Karpas-422 (cell line): ENCODE results near the gene SIX3. TPM values are rescaled to one million over a fixed set of nuclear protein-coding genes. Genes with fewer than 3 reads are reported as not detected.

Experiments
- DNase-seq: peaks from one replicate; pipeline ENCODE4 v3.0.0-alpha.2; 2015
- H2AFZ ChIP-seq: fragments of 200-600 bp; sonication (generic); 2 replicates; pipeline ENCODE4 v1.6.1; 2014; ENCODE audit warnings: antibody characterized with exemption, low read length, mixed read lengths
- H3K27ac ChIP-seq: fragments of 200-600 bp; sonication (generic); 2 replicates; pipeline ENCODE4 v1.5.1; 2014; ENCODE audit warnings: mild to moderate bottlenecking, low read length, moderate library complexity
- H3K27me3 ChIP-seq: fragments of 200-600 bp; sonication (generic); 2 replicates; pipeline ENCODE4 v1.6.1; 2014; ENCODE audit warnings: low read length, mixed read lengths
- H3K36me3 ChIP-seq: fragments of 200-600 bp; sonication (generic); 2 replicates; pipeline ENCODE4 v1.6.1; 2014; ENCODE audit warnings: low read length, mixed read lengths; ENCODE audit not compliant: insufficient read depth
- H3K4me1 ChIP-seq: fragments of 200-600 bp; sonication (generic); 2 replicates; pipeline ENCODE4 v1.6.1; 2014; ENCODE audit warnings: mild to moderate bottlenecking, low read length, mixed read lengths
- H3K4me2 ChIP-seq: fragments of 200-600 bp; sonication (generic); 2 replicates; pipeline ENCODE4 v1.6.1; 2014; ENCODE audit warnings: low read length, low read depth, mild to moderate bottlenecking; ENCODE audit not compliant: poor library complexity, severe bottlenecking
- H3K4me3 ChIP-seq: fragments of 200-600 bp; sonication (generic); 2 replicates; pipeline ENCODE4 v1.5.1; 2014; ENCODE audit warnings: mild to moderate bottlenecking, antibody characterized with exemption, low read length, mixed read lengths
- H3K79me2 ChIP-seq: fragments of 200-600 bp; sonication (generic); 2 replicates; pipeline ENCODE4 v1.6.1; 2014; ENCODE audit warnings: mild to moderate bottlenecking, low read length, mixed read lengths
- H3K9ac ChIP-seq: fragments of 200-600 bp; sonication (generic); 2 replicates; pipeline ENCODE4 v1.6.0; 2014; ENCODE audit warnings: low read length
- H3K9me2 ChIP-seq: fragments of 200-600 bp; sonication (generic), shearing (Covaris generic); replicated peaks from 2 replicates; pipeline ENCODE4 v1.6.0; 2014; ENCODE audit warnings: mild to moderate bottlenecking, low read length, moderate library complexity; ENCODE audit not compliant: insufficient read depth
- H3K9me3 ChIP-seq: fragments of 300-700, 200-600 bp; sonication (generic); 2 replicates; pipeline ENCODE4 v1.6.1; 2014; ENCODE audit warnings: low read length, mixed read lengths
- H4K20me1 ChIP-seq: fragments of 200-600 bp; sonication (generic); 2 replicates; pipeline ENCODE4 v1.6.1; 2014; ENCODE audit warnings: mild to moderate bottlenecking, antibody characterized with exemption, low read length, low read depth; ENCODE audit not compliant: insufficient read depth
- total RNA-seq: library from RNA; depleted of rRNA; stranded (reverse); fragments of >200 nt; shearing (Covaris generic); gene quantifications from 2 replicates; pipeline ENCODE4 v1.2.3, GENCODE V29; 2014; ENCODE audit warnings: low replicate concordance

The SIX3 gene
- total RNA-seq, 1 experiment from 2014 or later = not detected

DNA sequence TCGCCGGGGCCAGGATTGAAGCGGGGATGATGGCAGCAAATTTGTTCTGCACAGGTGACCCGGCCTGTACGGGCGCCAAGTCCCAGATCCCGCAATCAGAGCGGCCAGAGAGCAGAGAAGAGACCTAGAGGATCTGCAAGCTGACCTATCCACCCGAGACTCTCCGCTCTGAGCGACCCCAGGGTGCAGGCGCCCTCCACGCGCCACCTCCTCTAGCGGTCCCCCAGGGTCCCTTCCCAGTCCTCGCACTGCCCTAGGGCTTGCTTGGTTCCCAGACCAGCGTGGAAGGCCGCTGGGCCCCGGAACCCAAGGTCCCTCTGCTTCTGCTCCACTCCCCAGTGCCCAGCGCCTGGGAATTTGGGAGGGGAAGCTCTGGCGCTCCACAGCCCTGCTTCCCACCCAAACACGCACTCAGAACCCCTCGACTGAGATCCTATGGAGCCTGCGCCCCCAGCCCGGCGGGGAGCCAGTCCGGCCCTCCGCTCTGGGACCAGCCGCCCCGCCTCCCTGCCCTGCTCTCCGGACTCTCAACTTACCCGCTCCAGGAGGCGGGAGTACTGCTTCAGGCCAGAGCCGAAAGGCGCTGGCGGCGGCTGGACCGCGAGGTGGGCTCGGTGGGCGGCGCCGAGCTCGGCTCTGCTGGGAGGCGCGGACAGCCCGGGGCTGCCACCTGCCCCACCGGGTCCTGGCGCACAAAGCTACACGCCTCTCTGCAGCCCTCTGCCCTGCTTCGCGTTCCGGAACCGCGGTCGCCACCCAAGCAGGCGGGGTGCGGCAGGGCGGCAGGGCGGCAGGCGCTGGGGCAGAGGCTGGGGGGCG lies 3.0 kb upstream of the SIX3 start:
- Histone ChIP-seq H3K36me3 (no peaks in the 10 kb centered on the region), H3K4me1 (no peaks in the 10 kb centered on the region), H4K20me1 (no peaks in the 10 kb centered on the region), H3K9ac (no peak overlapping the region), H3K4me2 (no peak overlapping the region), H3K9me2 (no peaks in the 10 kb centered on the region), H3K4me3 (no peak overlapping the region), H3K9me3 (no peaks in the 10 kb centered on the region), H3K27me3 (no peaks in the 10 kb centered on the region), H3K27ac (no peak overlapping the region), H2AFZ (no peak overlapping the region), H3K79me2 (no peaks in the 10 kb centered on the region)
- no peak for DNase-seq

- Histone ChIP-seq H3K9me3 (no peaks in the 10 kb centered on the region), H2AFZ (no peak overlapping the region), H3K4me2 (no peak overlapping the region)
Observed at GRCh38 chr2:44939106-44940048, 2.1 kb upstream of the SIX3 start.

GRCh38 chr2:44940049-44940494 lies 1.4 kb upstream of the SIX3 start:
- Histone ChIP-seq H3K36me3 (no peaks in the 10 kb centered on the region), H4K20me1 (no peaks in the 10 kb centered on the region), H3K27ac (no peak overlapping the region), H3K27me3 (no peaks in the 10 kb centered on the region), H3K4me2 (no peak overlapping the region), H3K9ac (no peak overlapping the region), H3K4me3 (no peak overlapping the region), H2AFZ (no peak overlapping the region), H3K9me3 (no peaks in the 10 kb centered on the region), H3K9me2 (no peaks in the 10 kb centered on the region), H3K4me1 (no peaks in the 10 kb centered on the region), H3K79me2 (no peaks in the 10 kb centered on the region)
- no peak for DNase-seq

More at GRCh38 chr2:44939106-44940048, 2.1 kb upstream of the SIX3 start:
- Histone ChIP-seq H3K9me2 (no peaks in the 10 kb centered on the region), H4K20me1 (no peaks in the 10 kb centered on the region), H3K36me3 (no peaks in the 10 kb centered on the region), H3K27ac (no peak overlapping the region), H3K9ac (no peak overlapping the region), H3K4me3 (no peak overlapping the region), H3K4me1 (no peaks in the 10 kb centered on the region), H3K79me2 (no peaks in the 10 kb centered on the region), H3K27me3 (no peaks in the 10 kb centered on the region)
- no peak for DNase-seq

DNA sequence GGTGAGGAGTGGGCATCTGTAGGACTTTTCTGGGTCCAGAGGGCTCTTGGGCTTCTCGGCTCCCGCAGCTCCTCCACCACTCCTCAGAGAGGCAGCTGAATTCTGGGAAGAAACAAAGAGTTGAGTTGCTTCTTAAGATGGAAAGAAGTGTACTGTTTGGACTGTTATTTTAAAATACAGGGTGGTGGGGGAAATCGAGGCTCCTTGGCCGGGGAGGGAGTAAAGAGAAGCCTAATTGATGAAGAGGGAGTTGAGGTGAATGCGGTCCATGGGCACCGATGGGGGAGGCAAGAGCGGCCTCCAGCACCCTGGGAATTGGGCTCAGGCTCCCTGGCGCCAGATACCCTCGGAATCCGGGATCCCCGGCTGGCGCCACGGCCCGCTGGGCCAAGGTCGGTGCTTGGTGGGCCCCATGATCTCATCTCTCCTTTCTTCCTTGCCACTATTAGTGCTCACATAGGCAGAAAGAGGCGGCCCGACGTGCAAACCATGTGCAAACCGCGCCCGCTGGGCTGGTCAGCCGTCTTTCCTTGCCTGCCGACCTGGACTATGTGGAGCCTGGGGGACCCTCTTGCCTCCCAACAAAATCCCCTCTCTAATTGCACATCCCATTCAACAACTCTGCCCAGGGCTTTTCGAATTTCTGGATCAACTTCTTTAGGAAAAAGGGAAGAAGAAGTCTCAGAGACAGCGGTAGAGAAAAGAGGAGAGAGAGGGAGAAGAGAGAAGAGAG lies 604 bp upstream of the SIX3 start:
- Histone ChIP-seq H3K27me3 (no peaks in the 10 kb centered on the region), H3K36me3 (no peaks in the 10 kb centered on the region), H4K20me1 (no peaks in the 10 kb centered on the region), H2AFZ (no peak overlapping the region), H3K9me2 (no peaks in the 10 kb centered on the region), H3K9me3 (no peaks in the 10 kb centered on the region), H3K4me2 (no peak overlapping the region), H3K4me1 (no peaks in the 10 kb centered on the region), H3K9ac (no peak overlapping the region), H3K4me3 (no peak overlapping the region), H3K27ac (no peak overlapping the region), H3K79me2 (no peaks in the 10 kb centered on the region)
- no peak for DNase-seq

GRCh38 chr2:44942304-44943030 lies 965 bp downstream of the SIX3 start:
- H3K27ac ChIP-seq = no peak overlapping the region
- DNase-seq = no peak
- H3K4me3 ChIP-seq = no peak overlapping the region
- no peaks in the 10 kb centered on the region for H3K79me2 ChIP-seq
- H4K20me1 ChIP-seq = no peaks in the 10 kb centered on the region
- H3K9me3 ChIP-seq = no peaks in the 10 kb centered on the region
- H3K9ac ChIP-seq = no peak overlapping the region
- no peak overlapping the region for H3K4me2 ChIP-seq
- H3K4me1 ChIP-seq = no peaks in the 10 kb centered on the region
- H2AFZ ChIP-seq = no peak overlapping the region
- H3K27me3 ChIP-seq = no peaks in the 10 kb centered on the region
- no peaks in the 10 kb centered on the region for H3K9me2 ChIP-seq
- H3K36me3 ChIP-seq = no peaks in the 10 kb centered on the region

- no peaks in the 10 kb centered on the region for H3K27me3 ChIP-seq
Observed at GRCh38 chr2:44943031-44943692, 1.7 kb downstream of the SIX3 start.

GRCh38 chr2:44943693-44944101 lies 2.2 kb downstream of the SIX3 start:
- Histone ChIP-seq H3K4me2 (no peak overlapping the region), H3K79me2 (no peaks in the 10 kb centered on the region), H3K27me3 (no peaks in the 10 kb centered on the region), H2AFZ (no peak overlapping the region), H3K4me1 (no peaks in the 10 kb centered on the region), H3K27ac (no peak overlapping the region), H4K20me1 (no peaks in the 10 kb centered on the region), H3K9me3 (no peaks in the 10 kb centered on the region), H3K4me3 (no peak overlapping the region), H3K9me2 (no peaks in the 10 kb centered on the region), H3K36me3 (no peaks in the 10 kb centered on the region), H3K9ac (no peak overlapping the region)
- DNase-seq = no peak

More at GRCh38 chr2:44943031-44943692, 1.7 kb downstream of the SIX3 start:
- no peak overlapping the region for H3K4me3 ChIP-seq
- H3K36me3 ChIP-seq = no peaks in the 10 kb centered on the region
- no peak overlapping the region for H3K9ac ChIP-seq
- no peak overlapping the region for H2AFZ ChIP-seq
- no peaks in the 10 kb centered on the region for H3K79me2 ChIP-seq
- H3K4me2 ChIP-seq = no peak overlapping the region
- no peaks in the 10 kb centered on the region for H3K4me1 ChIP-seq
- H3K9me2 ChIP-seq = no peaks in the 10 kb centered on the region
- no peaks in the 10 kb centered on the region for H3K9me3 ChIP-seq
- no peak for DNase-seq
- H3K27ac ChIP-seq = no peak overlapping the region
- H4K20me1 ChIP-seq = no peaks in the 10 kb centered on the region
